Stimulated activated CD4-positive, alpha-beta T cell treated with anti-CD3 and anti-CD28 coated beads, TNF-alpha, amount 100 ng/mL, for 1 hour (primary cell): ENCODE measurements around the gene HDAC10.

Experiments
- DNase-seq, 3 donors: peaks; one replicate each; pipeline ENCODE4 v3.0.0-alpha.2; 2020; ENCODE audit warnings: low read depth in 3 of 3, low spot score in 1 of 3

Gene HDAC10

GRCh38 chr22:50257451-50258360, 6.6 kb upstream of the HDAC10 start:
- no peak for DNase-seq

- no peak for DNase-seq
Measured at GRCh38 chr22:50257041-50257440, 6.0 kb upstream of the HDAC10 start.

- no peak for DNase-seq
Measured at GRCh38 chr22:50256258-50256862, 5.3 kb upstream of the HDAC10 start.

GRCh38 chr22:50255607-50256006, 4.5 kb upstream of the HDAC10 start:
- DNase-seq: no peak

GRCh38 chr22:50255099-50255498, 4.0 kb upstream of the HDAC10 start:
- DNase-seq: no peak

- no peak for DNase-seq
Measured at GRCh38 chr22:50253941-50254340, 2.9 kb upstream of the HDAC10 start.

DNA sequence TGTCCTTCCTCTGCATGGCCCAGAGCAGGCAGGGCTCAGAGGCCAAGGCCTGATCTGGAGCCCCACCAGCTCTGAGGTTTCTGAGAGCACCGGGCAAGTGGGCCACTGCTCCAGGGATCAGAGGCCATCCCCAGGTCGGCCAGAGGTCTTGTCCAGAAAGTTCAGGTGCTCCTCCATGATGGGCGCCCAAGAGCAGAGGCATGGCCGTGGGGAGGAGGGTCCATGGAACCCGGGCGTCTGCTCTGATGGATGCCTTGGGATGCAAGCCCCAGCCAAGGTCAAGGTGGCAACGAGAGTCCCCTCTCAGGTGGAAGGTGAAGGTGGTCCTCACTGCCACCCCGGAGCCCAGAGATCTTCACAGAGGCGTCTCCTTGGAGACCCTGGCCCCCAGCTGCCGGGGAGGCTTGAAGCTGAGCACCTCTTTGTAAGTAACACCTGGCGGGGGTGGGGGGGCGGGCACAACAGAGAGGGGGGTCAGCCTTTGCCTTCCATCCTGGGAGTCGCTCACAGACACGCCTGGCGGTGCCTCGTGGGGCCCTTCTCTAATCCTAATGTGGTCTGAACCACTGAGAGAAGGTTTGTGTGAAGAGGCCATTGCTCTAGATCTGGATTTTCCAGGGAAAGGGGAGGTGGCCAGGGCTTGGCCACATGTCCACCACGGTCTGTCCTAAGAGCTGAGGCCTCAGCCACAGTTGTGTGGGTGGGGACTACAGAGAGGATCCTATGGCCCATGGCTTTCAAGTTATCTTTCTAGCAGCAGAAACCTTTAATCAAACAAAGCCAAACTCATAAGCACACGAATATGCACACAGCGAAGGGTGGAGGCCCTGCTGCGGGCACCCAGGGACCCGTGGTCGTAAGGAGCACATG, 2.2 kb upstream of the HDAC10 start:
- DNase-seq: no peak

DNA sequence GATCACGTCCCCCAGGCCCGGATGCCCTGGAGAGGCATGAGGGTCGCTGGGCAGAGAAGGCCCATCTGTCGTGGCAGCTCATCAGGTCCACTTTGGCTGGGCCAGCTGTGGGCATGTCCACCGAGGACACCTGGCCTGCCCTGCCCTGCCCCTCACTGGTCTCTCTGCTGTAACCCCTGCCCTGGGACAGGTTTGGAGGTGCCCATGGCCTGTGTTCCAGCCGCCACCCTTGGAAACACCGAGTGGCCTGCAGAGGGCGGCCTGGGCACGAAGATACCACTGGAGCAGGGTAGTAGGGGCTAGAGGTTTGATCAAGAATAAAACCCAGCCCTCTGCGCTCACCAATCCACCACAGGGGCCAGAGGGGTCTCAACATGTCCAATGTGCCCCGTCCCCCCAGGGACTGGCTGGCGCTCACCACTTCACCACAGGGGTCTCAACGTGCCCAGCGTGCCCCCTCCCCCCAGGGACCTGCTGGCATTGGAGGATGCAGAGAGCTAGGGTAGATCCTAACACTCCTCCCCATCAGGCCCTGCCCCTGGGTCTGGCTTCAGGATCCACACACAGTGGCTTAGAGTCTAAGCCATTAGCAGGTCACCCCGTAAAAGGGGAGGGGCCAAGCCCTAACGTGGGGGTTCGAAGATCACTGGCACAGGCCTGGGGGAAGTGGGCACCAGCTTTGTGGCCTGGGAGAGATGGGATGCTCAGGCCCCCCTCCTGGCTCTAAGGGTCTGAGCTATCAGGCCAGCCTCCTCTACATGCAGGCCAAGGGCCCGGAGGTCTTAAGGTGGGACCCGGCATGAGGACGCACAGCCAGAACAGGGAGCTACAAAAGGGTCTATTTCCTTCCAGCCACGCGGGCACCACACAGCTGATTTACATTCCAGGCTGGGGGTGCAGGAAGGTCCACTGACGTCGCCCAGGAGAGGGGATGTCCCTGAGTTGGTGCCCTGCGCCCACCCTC, 1.3 kb upstream of the HDAC10 start:
- DNase-seq: peak in 1 of 3 donors; percentile 39

- no peak for DNase-seq
Measured at GRCh38 chr22:50251477-50252081, 514 bp upstream of the HDAC10 start.

GRCh38 chr22:50250249-50250554, 863 bp downstream of the HDAC10 start:
- no peak for DNase-seq

GRCh38 chr22:50249341-50250248, 1.5 kb downstream of the HDAC10 start:
- no peak for DNase-seq

DNA sequence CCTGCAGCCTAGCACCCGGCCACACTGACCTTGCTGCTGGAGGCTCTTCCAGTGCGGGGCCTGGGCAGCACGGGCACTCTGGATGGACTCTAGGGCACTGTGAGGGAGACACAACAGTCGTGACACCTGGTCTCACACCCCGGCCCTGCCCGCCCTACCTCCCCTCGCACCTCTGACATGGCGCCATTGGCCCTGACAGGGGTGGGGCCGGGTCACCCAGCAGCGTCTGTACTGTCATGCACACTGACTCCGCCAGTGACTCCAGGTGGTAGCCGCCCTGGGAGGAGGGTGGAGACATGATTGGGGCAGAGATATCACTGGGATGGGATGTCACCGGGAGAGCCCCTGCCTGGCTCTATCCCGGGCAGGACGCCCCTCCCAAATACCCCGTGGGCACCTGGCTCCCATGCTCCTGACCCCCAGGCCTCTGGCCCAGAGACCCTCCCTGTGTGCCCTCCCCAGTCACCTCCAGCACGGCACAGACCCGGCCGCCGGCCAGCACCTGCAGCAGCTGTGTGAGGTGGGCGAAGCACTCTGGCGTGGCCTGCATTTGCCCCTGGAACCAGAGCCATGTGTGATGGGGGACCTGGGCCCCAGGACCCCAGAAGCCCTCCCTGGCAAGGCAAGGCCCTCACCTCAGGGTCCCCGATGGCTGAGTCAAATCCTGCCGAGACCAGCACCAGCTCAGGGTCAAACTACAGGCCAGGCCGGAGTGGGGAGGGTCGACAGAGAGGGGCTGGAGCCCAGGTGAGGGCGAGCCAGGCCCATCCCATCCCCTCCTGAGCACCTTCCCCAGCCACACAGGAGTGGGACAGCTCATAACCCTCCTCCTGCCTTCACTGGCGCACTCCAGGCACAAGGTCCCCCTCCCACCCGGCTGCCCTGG, 2.6 kb downstream of the HDAC10 start:
- DNase-seq: no peak

DNA sequence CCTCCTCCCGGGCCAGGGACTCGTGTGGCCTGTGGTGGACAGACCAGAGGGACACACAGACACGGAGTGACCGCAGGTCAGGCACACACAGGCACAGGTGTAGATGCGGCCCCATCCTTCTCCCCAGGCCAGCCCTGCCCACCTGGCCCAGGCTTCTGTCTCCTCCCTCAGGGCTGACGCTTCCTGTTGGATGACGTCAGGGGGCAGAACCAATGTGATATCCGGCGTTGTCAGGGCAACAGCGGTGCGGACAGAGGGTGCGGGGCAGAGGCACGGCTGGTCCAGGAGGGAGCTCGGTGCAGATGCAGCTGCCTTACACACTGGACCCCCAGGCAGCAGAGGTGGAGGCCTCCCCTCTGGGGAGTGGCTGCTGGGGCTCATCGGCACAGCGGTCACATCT, 3.3 kb downstream of the HDAC10 start:
- no peak for DNase-seq

DNA sequence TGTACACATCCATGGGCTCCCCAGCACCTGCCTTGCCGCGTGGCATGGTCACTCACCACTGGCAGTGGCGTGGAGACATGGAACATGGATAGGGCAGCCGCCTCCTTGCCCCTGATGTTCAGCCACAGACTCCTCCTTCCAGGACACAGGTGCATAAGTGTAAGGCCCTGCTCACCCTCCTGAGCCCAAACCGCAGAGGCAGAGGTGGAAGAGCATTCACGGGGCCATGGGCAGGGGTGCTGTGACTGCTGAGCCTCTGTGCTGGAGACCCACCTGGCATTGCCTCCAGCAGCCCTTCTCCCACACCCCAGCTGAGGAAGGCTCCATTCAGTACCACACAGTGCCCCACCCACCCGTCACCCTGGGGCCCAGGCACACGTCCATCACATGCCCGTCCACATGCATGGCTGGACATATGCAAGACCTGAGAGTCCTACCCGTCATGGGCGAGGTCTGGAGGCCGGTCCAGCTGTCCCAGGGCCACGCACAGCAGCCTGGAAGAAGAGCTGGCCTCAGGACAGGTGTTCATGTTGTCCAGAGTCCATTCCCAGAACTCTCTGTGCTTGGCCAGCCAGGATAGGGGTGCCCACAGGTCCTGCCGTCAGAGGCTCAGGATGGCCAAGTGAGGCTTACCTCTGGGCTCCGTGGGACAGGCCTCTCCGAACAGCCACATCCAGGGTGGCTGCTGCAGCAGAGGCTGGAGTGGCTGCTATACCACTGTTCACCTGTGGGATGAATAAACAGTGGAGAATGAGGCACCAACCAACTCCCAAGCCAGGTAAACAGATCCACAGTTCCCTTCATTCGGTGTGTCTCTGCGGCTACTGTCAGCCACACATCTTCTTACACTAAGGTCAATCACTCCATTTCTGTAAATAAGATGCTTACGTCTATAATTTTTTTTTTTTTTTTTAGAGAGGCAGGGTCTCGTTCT, 4.6 kb downstream of the HDAC10 start:
- no peak for DNase-seq

- DNase-seq: no peak
Measured at GRCh38 chr22:50245214-50246072, 5.6 kb downstream of the HDAC10 start.
